WI38 (cell line): Measurements from ENCODE around the gene CDH23.
"Not testable (repeated sequence)": the region's sequence is repeated elsewhere in the genome, so short reads cannot be mapped to it uniquely, and the experiment has no call there.

Source experiments
- H3K4me3 ChIP-seq: 2 replicates; pipeline ENCODE4 v1.5.1; 2011; ENCODE audit warnings: low read depth, mild to moderate bottlenecking, control low read depth, low read length
- CTCF ChIP-seq: IDR thresholded peaks from 2 replicates; pipeline ENCODE4 v1.5.1; 2012; ENCODE audit warnings: low read depth, mild to moderate bottlenecking, control low read depth, low read length

The CDH23 gene

GRCh38 chr10:71594934-71595571 is 198.3 kb downstream of the CDH23 start:
- TF ChIP-seq CTCF, result no peak
- no peak overlapping the region for H3K4me3 ChIP-seq

- TF ChIP-seq CTCF, result no peak
- no peak overlapping the region for H3K4me3 ChIP-seq
Observed at GRCh38 chr10:71595649-71596048, 198.9 kb downstream of the CDH23 start.

- H3K4me3 ChIP-seq, result no peak overlapping the region
- TF ChIP-seq CTCF, result no peak
Observed at GRCh38 chr10:71596127-71596526, 199.4 kb downstream of the CDH23 start.

GRCh38 chr10:71596759-71597158 is 200.0 kb downstream of the CDH23 start:
- no peak overlapping the region for H3K4me3 ChIP-seq
- no peak for TF ChIP-seq CTCF

- no peak overlapping the region for H3K4me3 ChIP-seq
- TF ChIP-seq CTCF, result no peak
Observed at GRCh38 chr10:71597821-71598498, 201.2 kb downstream of the CDH23 start.

- TF ChIP-seq CTCF, result no peak
- H3K4me3 ChIP-seq, result no peak overlapping the region
Observed at GRCh38 chr10:71598621-71599055, 201.9 kb downstream of the CDH23 start.

- H3K4me3 ChIP-seq, result no peak overlapping the region
Observed at GRCh38 chr10:71599518-71599917, 202.8 kb downstream of the CDH23 start.

GRCh38 chr10:71600242-71600641 is 203.5 kb downstream of the CDH23 start:
- not testable (repeated sequence) for H3K4me3 ChIP-seq

More at GRCh38 chr10:71599518-71599917, 202.8 kb downstream of the CDH23 start:
- TF ChIP-seq CTCF, result no peak
